Myocyte (in vitro differentiated cells): Measurements from ENCODE around the gene LIMD2. TPM values are rescaled to one million over a fixed set of nuclear protein-coding genes. Genes with fewer than 3 reads are reported as not detected.

Source experiments
- total RNA-seq: library from RNA; depleted of rRNA; stranded (reverse); fragments of >200 nt; gene quantifications from 2 replicates; pipeline ENCODE4 v1.2.3, GENCODE V29; 2014

The LIMD2 gene
- total RNA-seq, 1 donor from 2014 or later: 4.3 TPM

Other genes starting within 250 kb of the LIMD2 start
- 0.21 and 0.36 TPM in 2 replicates for gene ACE, start 223.1 kb downstream of the LIMD2 start, total RNA-seq
- not detected in 2 replicates for gene KCNH6, start 176.8 kb downstream of the LIMD2 start, total RNA-seq
- 23.8 and 25.7 TPM in 2 replicates for gene DCAF7, start 149.6 kb downstream of the LIMD2 start, total RNA-seq
- gene TACO1, start 99.2 kb downstream of the LIMD2 start, total RNA-seq: 17.2 and 21.7 TPM in 2 replicates
- gene MAP3K3, start 77.7 kb downstream of the LIMD2 start, total RNA-seq: 14.5 and 16.4 TPM in 2 replicates
- 14.2 and 16.3 TPM in 2 replicates for gene STRADA, start 41.7 kb upstream of the LIMD2 start, total RNA-seq
- 67.8 and 73.3 TPM in 2 replicates for gene CCDC47, start 73.5 kb upstream of the LIMD2 start, total RNA-seq
- gene DDX42, start 74.0 kb upstream of the LIMD2 start, total RNA-seq: 46.5 and 47.6 TPM in 2 replicates
- gene PSMC5, start 127.3 kb upstream of the LIMD2 start, total RNA-seq: 36.8 and 50.2 TPM in 2 replicates
- 27.9 and 49.9 TPM in 2 replicates for gene FTSJ3, start 127.5 kb upstream of the LIMD2 start, total RNA-seq
- 28.5 and 28.8 TPM in 2 replicates for gene SMARCD2, start 142.6 kb upstream of the LIMD2 start, total RNA-seq
- gene CSH2, start 173.6 kb upstream of the LIMD2 start, total RNA-seq: not detected in 2 replicates
- gene GH2, start 181.8 kb upstream of the LIMD2 start, total RNA-seq: not detected in 2 replicates
- not detected in 2 replicates for gene CSH1, start 196.4 kb upstream of the LIMD2 start, total RNA-seq
- not detected in 2 replicates for gene CSHL1, start 211.1 kb upstream of the LIMD2 start, total RNA-seq
- not detected in 2 replicates for gene GH1, start 218.7 kb upstream of the LIMD2 start, total RNA-seq
- gene CD79B, start 232.2 kb upstream of the LIMD2 start, total RNA-seq: 0.99 and 4.8 TPM in 2 replicates